ENCODE measurements around the gene TXNRD3. TPM values are rescaled to one million over a fixed set of nuclear protein-coding genes. Genes with fewer than 3 reads are reported as not detected.

Gene TXNRD3
- total RNA-seq, 1 donor from 2014 or later = 6.3 TPM

Other genes with a start within 250 kb of the TXNRD3 start
- gene ZXDC, start 179.2 kb downstream of the TXNRD3 start, total RNA-seq = 8.7 and 17.3 TPM in 2 replicates
- not detected in 2 replicates for gene UROC1, start 137.4 kb downstream of the TXNRD3 start, total RNA-seq
- not detected in 2 replicates for gene CHST13, start 131.0 kb downstream of the TXNRD3 start, total RNA-seq
- gene C3orf22, start 96.2 kb downstream of the TXNRD3 start, total RNA-seq = not detected in 2 replicates
- 4.6 and 5.4 TPM in 2 replicates for gene CHCHD6, start 49.1 kb upstream of the TXNRD3 start, total RNA-seq